Measurements from ENCODE around the gene UNC93A. TPM values are rescaled to one million over a fixed set of nuclear protein-coding genes. Genes with fewer than 3 reads are reported as not detected.
A peak's percentile ranks its signal among the peaks of the same experiment; 100 is the strongest.

UNC93A gene
- total and polyA plus RNA-seq, 9 of the 15 experiments (the other 6 are each of a cell fraction or from before 2014, with no cell fraction given): not detected

DNA sequence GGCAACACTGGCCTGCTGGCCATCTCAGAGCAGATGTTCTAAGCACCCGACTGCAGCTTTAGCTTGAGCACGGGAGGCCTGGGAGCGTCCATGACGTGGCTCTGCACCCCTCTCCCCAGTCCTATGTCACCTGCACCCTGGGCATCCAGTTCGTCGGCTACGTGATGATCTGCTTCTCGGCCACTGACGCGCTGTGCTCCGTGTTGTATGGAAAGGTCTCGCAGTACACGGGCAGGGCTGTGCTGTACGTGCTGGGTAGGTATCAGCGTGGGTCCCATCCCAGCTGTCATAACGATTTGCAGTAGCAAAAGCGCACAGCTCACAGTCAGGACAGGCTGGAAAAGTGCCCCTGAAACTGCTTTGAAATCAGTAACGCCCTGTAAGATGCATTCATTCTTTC is 14.7 kb downstream of the UNC93A start:
- CTCF ChIA-PET (ENCODE audit: low intra/inter-chr PET ratio): no interaction called here
- Histone ChIP-seq H3K4me3 (no peak overlapping the region), H3K4me2 (ENCODE audit: insufficient read depth, low read length) (no peak overlapping the region), H3K27ac (ENCODE audit: extremely low read depth, low read depth, low read length) (no peak overlapping the region), H3K9me1 (ENCODE audit: control insufficient read depth, insufficient read depth, low read length) (peaks cover 5% of the 10 kb centered on the region), H3K9me3 (replicated peaks; ENCODE audit: control insufficient read depth, insufficient read depth, low read depth, low read length) (no peaks in the 10 kb centered on the region), H3K4me1 (replicated peaks in 1 of 2; ENCODE audit: control insufficient read depth in 2 of 2, insufficient read depth in 2 of 2, low read length in 2 of 2) (no peaks in the 10 kb centered on the region; a peak in 1 of 5 replicates), H3K36me3 (ENCODE audit: control insufficient read depth, insufficient read depth, low read length) (no peaks in the 10 kb centered on the region), H3K9ac (ENCODE audit: insufficient read depth in 1 of 2, low read depth in 2 of 2, low read length in 2 of 2) (peak overlapping the region in 1 of 2 experiments; percentile 52; a peak in 1 of 4 replicates), H3K79me2 (ENCODE audit: control insufficient read depth, insufficient read depth, low read length) (no peaks in the 10 kb centered on the region), H2AFZ (ENCODE audit: low read depth, low read length) (no peak overlapping the region), H3K27me3 (ENCODE audit: control insufficient read depth in 2 of 2, insufficient read depth in 2 of 2, low read length in 2 of 2) (peaks cover 26 to 74% of the 10 kb centered on the region in 2 experiments), H4K20me1 (replicated peaks; ENCODE audit: control insufficient read depth, insufficient read depth, low read length) (0 out of 2 replicates have a peak, but pooled peaks cover 12% of the 10 kb centered on the region)
- TF ChIP-seq ZNF589 (CRISPR knock-in tag; IDR thresholded peaks at IDR 0.05; ENCODE audit: low read depth) (no peak), LEF1 (IDR thresholded peaks at IDR 0.05) (no peak), ZNF253 (CRISPR knock-in tag; conservative IDR thresholded peaks at IDR 0.05) (no peak), ZNF212 (CRISPR knock-in tag; IDR thresholded peaks at IDR 0.05) (no peak), NCOA6 (IDR thresholded peaks at IDR 0.05) (no peak), CBX5 (IDR thresholded peaks at IDR 0.05; ENCODE audit: borderline replicate concordance, low read depth) (no peak), SNIP1 (IDR thresholded peaks at IDR 0.05; ENCODE audit: low read depth) (no peak), SOX6 (IDR thresholded peaks at IDR 0.05) (no peak), NCOA1 (IDR thresholded peaks at IDR 0.05; ENCODE audit: low read depth) (no peak), HEY1 (CRISPR knock-in tag; IDR thresholded peaks at IDR 0.05; ENCODE audit: borderline replicate concordance) (no peak), ARHGAP35 (IDR thresholded peaks at IDR 0.05; ENCODE audit: partially characterized antibody) (no peak)
- TF ChIP-seq, protein P1, sequence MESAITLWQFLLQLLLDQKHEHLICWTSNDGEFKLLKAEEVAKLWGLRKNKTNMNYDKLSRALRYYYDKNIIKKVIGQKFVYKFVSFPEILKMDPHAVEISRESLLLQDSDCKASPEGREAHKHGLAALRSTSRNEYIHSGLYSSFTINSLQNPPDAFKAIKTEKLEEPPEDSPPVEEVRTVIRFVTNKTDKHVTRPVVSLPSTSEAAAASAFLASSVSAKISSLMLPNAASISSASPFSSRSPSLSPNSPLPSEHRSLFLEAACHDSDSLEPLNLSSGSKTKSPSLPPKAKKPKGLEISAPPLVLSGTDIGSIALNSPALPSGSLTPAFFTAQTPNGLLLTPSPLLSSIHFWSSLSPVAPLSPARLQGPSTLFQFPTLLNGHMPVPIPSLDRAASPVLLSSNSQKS (CRISPR knock-in tag; IDR thresholded peaks at IDR 0.05): no peak
- TF ChIP-seq, protein P2, sequence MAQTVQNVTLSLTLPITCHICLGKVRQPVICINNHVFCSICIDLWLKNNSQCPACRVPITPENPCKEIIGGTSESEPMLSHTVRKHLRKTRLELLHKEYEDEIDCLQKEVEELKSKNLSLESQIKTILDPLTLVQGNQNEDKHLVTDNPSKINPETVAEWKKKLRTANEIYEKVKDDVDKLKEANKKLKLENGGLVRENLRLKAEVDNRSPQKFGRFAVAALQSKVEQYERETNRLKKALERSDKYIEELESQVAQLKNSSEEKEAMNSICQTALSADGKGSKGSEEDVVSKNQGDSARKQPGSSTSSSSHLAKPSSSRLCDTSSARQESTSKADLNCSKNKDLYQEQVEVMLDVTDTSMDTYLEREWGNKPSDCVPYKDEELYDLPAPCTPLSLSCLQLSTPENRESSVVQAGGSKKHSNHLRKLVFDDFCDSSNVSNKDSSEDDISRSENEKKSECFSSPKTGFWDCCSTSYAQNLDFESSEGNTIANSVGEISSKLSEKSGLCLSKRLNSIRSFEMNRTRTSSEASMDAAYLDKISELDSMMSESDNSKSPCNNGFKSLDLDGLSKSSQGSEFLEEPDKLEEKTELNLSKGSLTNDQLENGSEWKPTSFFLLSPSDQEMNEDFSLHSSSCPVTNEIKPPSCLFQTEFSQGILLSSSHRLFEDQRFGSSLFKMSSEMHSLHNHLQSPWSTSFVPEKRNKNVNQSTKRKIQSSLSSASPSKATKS (CRISPR knock-in tag; IDR thresholded peaks at IDR 0.05): no peak
- no peak for ATAC-seq
- under 1% methylated on average over 17 of the region's 18 CpGs for WGBS (ENCODE audit: insufficient coverage, low coverage, missing lambda C conversion rate)
- in situ Hi-C loops (cut with MboI) (no loop called here), intact Hi-C loops (cut with micrococcal nuclease) (no loop called here)
- no peak for FAIRE-seq
- POLR2A ChIA-PET: no interaction called here
- no peak for DNase-seq (ENCODE audit: extremely low read depth in 1 of 4, low spot score in 3 of 4)
- BruUV-seq (replicated peaks): no TSS peak
